ENCODE measurements around the gene TMEM150A.
"Not testable (repeated sequence)": the region's sequence is repeated elsewhere in the genome, so short reads cannot be mapped to it uniquely, and the experiment has no call there.

Gene TMEM150A

GRCh38 chr2:85611705-85612587, 9.4 kb upstream of the TMEM150A start, which contains the start of gene C2orf68:
C2orf68 (minus strand) TSS chr2:85612066; CDS start chr2:85611984, 82 bp downstream.
- peak; percentile 89 for DNase-seq

- no peak for DNase-seq
Observed at GRCh38 chr2:85611217-85611704, 8.8 kb upstream of the TMEM150A start.

- DNase-seq: no peak
Observed at GRCh38 chr2:85607268-85608215, 5.0 kb upstream of the TMEM150A start.

GRCh38 chr2:85606116-85606455, 3.6 kb upstream of the TMEM150A start:
- DNase-seq: no peak

- DNase-seq: no peak
Observed at GRCh38 chr2:85605406-85606115, 3.1 kb upstream of the TMEM150A start.

- no peak for DNase-seq
Observed at GRCh38 chr2:85604568-85605339, 2.3 kb upstream of the TMEM150A start.

GRCh38 chr2:85604133-85604444, 1.6 kb upstream of the TMEM150A start:
- not testable (repeated sequence) for DNase-seq

- DNase-seq: peak; percentile 58
Observed at GRCh38 chr2:85601771-85602475, 575 bp downstream of the TMEM150A start.

GRCh38 chr2:85600951-85601770, 1.3 kb downstream of the TMEM150A start:
- DNase-seq: no peak

- no peak for DNase-seq
Observed at GRCh38 chr2:85600235-85600575, 2.3 kb downstream of the TMEM150A start.

GRCh38 chr2:85599468-85600234, 2.8 kb downstream of the TMEM150A start:
- DNase-seq: no peak

GRCh38 chr2:85598594-85599340, 3.7 kb downstream of the TMEM150A start:
- no peak for DNase-seq

GRCh38 chr2:85597241-85597640, 5.3 kb downstream of the TMEM150A start:
- no peak for DNase-seq

GRCh38 chr2:85596486-85597143, 5.9 kb downstream of the TMEM150A start:
- no peak for DNase-seq

GRCh38 chr2:85596026-85596333, 6.5 kb downstream of the TMEM150A start:
- no peak for DNase-seq

GRCh38 chr2:85595301-85596025, 7.0 kb downstream of the TMEM150A start, which contains the start of gene RNF181:
RNF181 (plus strand) TSS chr2:85595745; CDS start chr2:85595764, 19 bp downstream.
- DNase-seq: peak; percentile 97

GRCh38 chr2:85594715-85595300, 7.7 kb downstream of the TMEM150A start:
- DNase-seq: peak; percentile 39
